Raji (cell line): Measurements from ENCODE around the gene SUGCT.

Experiments
- POLR2A ChIP-seq: IDR thresholded peaks from 2 replicates; pipeline ENCODE4 v1.6.1; 2011; ENCODE audit warnings: low read depth, low read length, control low read depth; ENCODE audit not compliant: insufficient read depth

The SUGCT gene

GRCh38 chr7:40341836-40342235 is 207.0 kb downstream of the SUGCT start:
- no peak for TF ChIP-seq POLR2A

GRCh38 chr7:40346554-40346953 is 211.7 kb downstream of the SUGCT start:
- TF ChIP-seq POLR2A, result no peak

- no peak for TF ChIP-seq POLR2A
These were observed 213.4 kb downstream of the SUGCT start for GRCh38 chr7:40348126-40348728.

GRCh38 chr7:40350100-40350499 is 215.3 kb downstream of the SUGCT start:
- no peak for TF ChIP-seq POLR2A

GRCh38 chr7:40354711-40355110 is 219.9 kb downstream of the SUGCT start:
- no peak for TF ChIP-seq POLR2A

- no peak for TF ChIP-seq POLR2A
These were observed 221.5 kb downstream of the SUGCT start for GRCh38 chr7:40356312-40356711.

GRCh38 chr7:40356871-40357709 is 222.3 kb downstream of the SUGCT start:
- no peak for TF ChIP-seq POLR2A

GRCh38 chr7:40369641-40370277 is 235.0 kb downstream of the SUGCT start:
- TF ChIP-seq POLR2A, result no peak

GRCh38 chr7:40371806-40372440 is 237.1 kb downstream of the SUGCT start:
- no peak for TF ChIP-seq POLR2A

GRCh38 chr7:40374575-40374974 is 239.8 kb downstream of the SUGCT start:
- TF ChIP-seq POLR2A, result no peak

GRCh38 chr7:40380111-40380510 is 245.3 kb downstream of the SUGCT start:
- TF ChIP-seq POLR2A, result no peak

- no peak for TF ChIP-seq POLR2A
These were observed 247.3 kb downstream of the SUGCT start for GRCh38 chr7:40382145-40382544.

GRCh38 chr7:40393660-40394059 is 258.9 kb downstream of the SUGCT start:
- TF ChIP-seq POLR2A, result no peak

- no peak for TF ChIP-seq POLR2A
These were observed 259.6 kb downstream of the SUGCT start for GRCh38 chr7:40394400-40394799.

GRCh38 chr7:40400525-40400924 is 265.7 kb downstream of the SUGCT start:
- no peak for TF ChIP-seq POLR2A
